IMR-90 (cell line): Measurements from ENCODE around the gene PABPC1L. TPM values are rescaled to one million over a fixed set of nuclear protein-coding genes. Genes with fewer than 3 reads are reported as not detected.

ENCODE experiments used
- ATAC-seq: fragments of 200-7000 bp; cut with Tn5 transposase; 2 replicates; pipeline ENCODE4 v1.9.1; 2020; ENCODE audit warnings: low read depth, mild to moderate bottlenecking, moderate library complexity
- BruUV-seq: library from RNA; stranded (reverse); fragments of 400-500 nt; replicated peaks from 2 replicates; lab custom pipeline; 2021; lab: Mats Ljungman, UMichigan
- CTCF ChIA-PET: fragments of 300-600 bp; formaldehyde crosslinking; extraction: SDS; loops from one replicate; lab custom pipeline; 2021; ENCODE audit warnings: antibody characterized with exemption; lab: Yijun Ruan, JAX
- POLR2A ChIA-PET: fragments of 300-600 bp; sonication (Branson Sonifier 250); formaldehyde crosslinking; loops from one replicate; lab custom pipeline; 2022; ENCODE audit warnings: antibody characterized with exemption; ENCODE audit not compliant: unreplicated experiment; lab: Charles Lee
- DNase-seq: peaks from one replicate; pipeline ENCODE4 v3.0.0; 2013
- H2AFZ ChIP-seq: replicated peaks from 2 replicates; pipeline ENCODE3; 2013; ENCODE audit warnings: low read length, mild to moderate bottlenecking; ENCODE audit not compliant: poor library complexity
- H2AK5ac ChIP-seq: 2 replicates; pipeline ENCODE4 v1.6.1; 2013; ENCODE audit warnings: low read depth, low read length, inconsistent platforms
- H2AK9ac ChIP-seq: replicated peaks from 2 replicates; pipeline ENCODE3; 2013; ENCODE audit warnings: mild to moderate bottlenecking, low read depth, low read length, moderate library complexity; ENCODE audit not compliant: poor library complexity
- H2BK120ac ChIP-seq: 2 replicates; pipeline ENCODE4 v1.6.1; 2013; ENCODE audit warnings: low read depth, low read length, inconsistent platforms
- H2BK15ac ChIP-seq: 3 replicates; pipeline ENCODE4 v1.6.1; 2013; ENCODE audit warnings: low read depth, low read length, inconsistent platforms
- H2BK20ac ChIP-seq: 2 replicates; pipeline ENCODE4 v1.6.1; 2013; ENCODE audit warnings: low read depth, mild to moderate bottlenecking, inconsistent platforms, low read length, moderate library complexity
- H2BK5ac ChIP-seq: 2 replicates; pipeline ENCODE4 v1.6.1; 2013; ENCODE audit warnings: mild to moderate bottlenecking, low read depth, low read length, inconsistent platforms; ENCODE audit not compliant: poor library complexity, severe bottlenecking
- H3K14ac ChIP-seq: replicated peaks from 2 replicates; pipeline ENCODE4 v1.6.1; 2013; ENCODE audit warnings: low read depth, low read length, inconsistent platforms
- H3K18ac ChIP-seq: 2 replicates; pipeline ENCODE4 v1.6.1; 2013; ENCODE audit warnings: low read depth, low read length, control low read depth
- H3K23ac ChIP-seq: 2 replicates; pipeline ENCODE4 v1.6.1; 2013; ENCODE audit warnings: low read depth, low read length, inconsistent platforms
- H3K27ac ChIP-seq: 2 replicates; pipeline ENCODE4 v1.5.1; 2013; ENCODE audit warnings: mild to moderate bottlenecking, control low read depth, low read length; ENCODE audit not compliant: insufficient read depth
- H3K27me3 ChIP-seq: 2 replicates; pipeline ENCODE4 v1.6.1; 2013; ENCODE audit warnings: low read length; ENCODE audit not compliant: control insufficient read depth, insufficient read depth
- H3K36me3 ChIP-seq: 2 replicates; pipeline ENCODE4 v1.6.1; 2013; ENCODE audit warnings: low read length, mixed read lengths; ENCODE audit not compliant: control insufficient read depth, insufficient read depth
- H3K4ac ChIP-seq: 2 replicates; pipeline ENCODE4 v1.6.1; 2013; ENCODE audit warnings: low read depth, low read length, inconsistent platforms
- H3K4me1 ChIP-seq: 2 replicates; pipeline ENCODE4 v1.6.1; 2013; ENCODE audit warnings: low read length, mixed read lengths; ENCODE audit not compliant: control insufficient read depth, insufficient read depth
- H3K4me2 ChIP-seq: 2 replicates; pipeline ENCODE4 v1.6.1; 2013; ENCODE audit warnings: low read depth, mild to moderate bottlenecking, control low read depth, low read length, moderate library complexity
- H3K4me3 ChIP-seq: 2 replicates; pipeline ENCODE4 v1.5.1; 2013; ENCODE audit warnings: low read depth, mild to moderate bottlenecking, control low read depth, low read length, moderate library complexity; ENCODE audit not compliant: insufficient read depth
- H3K56ac ChIP-seq: 2 replicates; pipeline ENCODE4 v1.6.1; 2013; ENCODE audit warnings: low read length, inconsistent platforms; ENCODE audit not compliant: insufficient read depth; ENCODE audit errors: extremely low read depth
- H3K79me1 ChIP-seq, 2 experiments: 2 replicates each; pipeline ENCODE4 v1.6.1; 2013; ENCODE audit warnings: low read length in 2 of 2, inconsistent platforms in 1 of 2, low read depth in 1 of 2
- H3K9ac ChIP-seq: 2 replicates; pipeline ENCODE4 v1.6.1; 2013; ENCODE audit warnings: low read depth, low read length, control low read depth
- H3K9me1 ChIP-seq: 2 replicates; pipeline ENCODE4 v1.6.1; 2013; ENCODE audit warnings: low read length, inconsistent platforms; ENCODE audit not compliant: insufficient read depth
- H3K9me3 ChIP-seq: 2 replicates; pipeline ENCODE4 v1.6.1; 2013; ENCODE audit warnings: low read length; ENCODE audit not compliant: control insufficient read depth, insufficient read depth
- H4K20me1 ChIP-seq: 2 replicates; pipeline ENCODE4 v1.6.1; 2013; ENCODE audit warnings: low read length, inconsistent platforms; ENCODE audit not compliant: insufficient read depth
- H4K5ac ChIP-seq: 2 replicates; pipeline ENCODE4 v1.6.1; 2013; ENCODE audit warnings: mild to moderate bottlenecking, low read depth, low read length, control low read depth
- H4K8ac ChIP-seq, 2 experiments: 2 replicates each; pipeline ENCODE4 v1.6.1; 2013; ENCODE audit warnings: low read depth in 2 of 2, low read length in 2 of 2, control low read depth in 1 of 2, inconsistent platforms in 1 of 2
- H4K91ac ChIP-seq: 2 replicates; pipeline ENCODE4 v1.6.1; 2013; ENCODE audit warnings: low read depth, low read length, inconsistent platforms; ENCODE audit not compliant: insufficient read depth
- MAFK ChIP-seq: IDR thresholded peaks from 2 replicates; pipeline ENCODE4 v1.6.1; 2012; ENCODE audit warnings: low read depth, low read length, improper control_type of control experiment
- WGBS, 2 experiments: methylation state at CpG; one replicate each; pipeline versions ENCODE4 v1.1.5 to v1.1.7; 2013; ENCODE audit warnings: missing lambda C conversion rate in 2 of 2; ENCODE audit not compliant: insufficient read length in 1 of 2; ENCODE audit errors: extremely low coverage in 2 of 2; 5-methylcytosine and 5-hydroxymethylcytosine counted together
- dilution Hi-C: fragments of 300-500 bp; cut with HindIII; formaldehyde crosslinking; loops from one replicate; pipeline ENCODE4 v1.14.3; 2018; ENCODE audit warnings: low sequenced_read_pairs; ENCODE audit not compliant: unreplicated experiment
- in situ Hi-C: fragments of 300-500 bp; cut with MboI; formaldehyde crosslinking; loops from 3 replicates; pipeline ENCODE4 v1.14.3; 2019; ENCODE audit warnings: low sequenced_read_pairs, inconsistent platforms, mixed read lengths
- intact Hi-C: fragments of 100-400 bp; cut with micrococcal nuclease; formaldehyde crosslinking; loops from 2 replicates; pipeline ENCODE4 v1.10.0; 2022
- polyA plus RNA-seq, 3 experiments: library from polyadenylated mRNA; depleted of rRNA; stranded (reverse); fragments of >200 nt; gene quantifications; 2 replicates each; pipeline ENCODE4 v1.2.3, GENCODE V29; 2012; ENCODE audit warnings: low replicate concordance in 1 of 3
- total RNA-seq: library from RNA; depleted of rRNA; stranded (reverse); fragments of >200 nt; gene quantifications from 2 replicates; pipeline ENCODE4 v1.2.3, GENCODE V29; 2012

PABPC1L gene
- total and polyA plus RNA-seq, 2 of the 4 experiments (the other 2 are of a cell fraction): 6.1 to 82.4 TPM

DNA sequence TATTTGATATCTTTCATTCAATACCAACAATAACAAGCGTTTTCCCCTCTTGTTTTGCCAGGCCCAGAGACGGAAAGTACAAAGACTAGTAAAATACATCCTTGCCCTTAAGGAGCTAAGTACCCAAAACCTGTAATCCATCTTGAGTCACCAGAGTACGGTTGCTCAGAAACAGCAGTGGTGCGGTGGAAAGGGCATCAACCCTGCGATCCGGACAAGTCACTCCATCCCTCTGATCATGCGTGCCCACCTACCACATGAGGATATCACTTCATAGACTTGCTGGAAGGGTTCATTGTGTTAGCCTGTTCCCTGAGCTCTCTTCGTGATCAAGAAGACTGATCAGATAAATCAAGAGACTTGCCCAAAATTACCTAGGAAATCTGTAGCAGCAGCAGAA, 48.4 kb downstream of the PABPC1L start:
- H3K23ac ChIP-seq: peak overlapping the region; percentile 88
- H2AFZ ChIP-seq: no peak overlapping the region
- H3K56ac ChIP-seq: no peak overlapping the region
- H3K9ac ChIP-seq: no peak overlapping the region
- ChIA-PET POLR2A (no interaction called here), CTCF (no interaction called here)
- H4K8ac ChIP-seq: no peak overlapping the region
- peaks cover 5% of the 10 kb centered on the region for H3K4me1 ChIP-seq
- peak overlapping the region; percentile 33; the same call in 1 of the 2 replicates for H4K5ac ChIP-seq
- H4K20me1 ChIP-seq: peaks cover 14% of the 10 kb centered on the region; the same call in 1 of the 2 replicates
- peak overlapping the region; percentile 97 for H3K4me2 ChIP-seq
- H3K9me3 ChIP-seq: no peaks in the 10 kb centered on the region
- no peak overlapping the region for H2BK120ac ChIP-seq
- H4K91ac ChIP-seq: no peak overlapping the region
- 0 out of 2 replicates have a peak overlapping the region, but pooled peaks have one; percentile 45 for H3K14ac ChIP-seq
- 80% methylated on average over 2 of the region's 8 CpGs; no CpG with 5 or more reads in 1 of the 2 experiments for WGBS, 2 experiments
- H3K79me1 ChIP-seq: peaks cover 40 to 59% of the 10 kb centered on the region in 2 experiments
- no peak overlapping the region for H2AK9ac ChIP-seq
- H2BK20ac ChIP-seq: no peak overlapping the region
- H3K27ac ChIP-seq: no peak overlapping the region
- no peak overlapping the region for H3K4me3 ChIP-seq
- dilution Hi-C loops (no loop called here), in situ Hi-C loops (no loop called here), intact Hi-C loops (no loop called here)
- peak overlapping the region; percentile 45 for H3K4ac ChIP-seq
- H3K36me3 ChIP-seq: peaks cover 25% of the 10 kb centered on the region
- peak overlapping the region; percentile 20 for H2AK5ac ChIP-seq
- no peak for ATAC-seq
- H3K18ac ChIP-seq: no peak overlapping the region
- no peaks in the 10 kb centered on the region for H3K27me3 ChIP-seq
- no peak for TF ChIP-seq MAFK
- TSS peak; percentile 55 for BruUV-seq
- H2BK5ac ChIP-seq: no peak overlapping the region
- H2BK15ac ChIP-seq: no peak overlapping the region
- DNase-seq: no peak
- peaks cover 8% of the 10 kb centered on the region for H3K9me1 ChIP-seq
